ENCODE measurements around the gene GEMIN7.

DNA sequence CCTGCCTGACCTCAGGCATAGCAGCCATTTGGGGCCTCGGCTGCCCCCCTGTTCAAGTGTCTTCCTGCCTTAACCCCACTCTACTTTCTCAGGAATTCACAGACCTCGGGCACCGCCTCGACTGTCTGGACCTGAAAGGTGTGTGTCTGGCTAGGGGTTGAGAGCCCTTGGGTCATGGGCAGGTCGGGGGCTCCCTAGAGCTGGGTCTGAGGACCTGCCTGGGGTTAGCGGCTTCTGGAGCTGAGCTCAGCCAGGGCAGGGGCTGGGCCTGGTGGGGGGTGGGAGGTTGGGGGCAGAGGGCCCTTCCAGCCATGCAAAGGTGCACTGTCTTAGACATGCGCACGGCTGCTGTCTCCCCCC is 61.1 kb downstream of the GEMIN7 start:
- no peak for TF ChIP-seq EGR1 (IDR thresholded peaks at IDR 0.05)
- no peak for TF ChIP-seq NFIC (IDR thresholded peaks at IDR 0.05)
- no peak for TF ChIP-seq TAF1 (IDR thresholded peaks at IDR 0.05; ENCODE audit: low read depth)
- TF ChIP-seq, protein P1, sequence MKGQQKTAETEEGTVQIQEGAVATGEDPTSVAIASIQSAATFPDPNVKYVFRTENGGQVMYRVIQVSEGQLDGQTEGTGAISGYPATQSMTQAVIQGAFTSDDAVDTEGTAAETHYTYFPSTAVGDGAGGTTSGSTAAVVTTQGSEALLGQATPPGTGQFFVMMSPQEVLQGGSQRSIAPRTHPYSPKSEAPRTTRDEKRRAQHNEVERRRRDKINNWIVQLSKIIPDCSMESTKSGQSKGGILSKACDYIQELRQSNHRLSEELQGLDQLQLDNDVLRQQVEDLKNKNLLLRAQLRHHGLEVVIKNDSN (IDR thresholded peaks at IDR 0.05), result no peak
- TF ChIP-seq, protein P2, sequence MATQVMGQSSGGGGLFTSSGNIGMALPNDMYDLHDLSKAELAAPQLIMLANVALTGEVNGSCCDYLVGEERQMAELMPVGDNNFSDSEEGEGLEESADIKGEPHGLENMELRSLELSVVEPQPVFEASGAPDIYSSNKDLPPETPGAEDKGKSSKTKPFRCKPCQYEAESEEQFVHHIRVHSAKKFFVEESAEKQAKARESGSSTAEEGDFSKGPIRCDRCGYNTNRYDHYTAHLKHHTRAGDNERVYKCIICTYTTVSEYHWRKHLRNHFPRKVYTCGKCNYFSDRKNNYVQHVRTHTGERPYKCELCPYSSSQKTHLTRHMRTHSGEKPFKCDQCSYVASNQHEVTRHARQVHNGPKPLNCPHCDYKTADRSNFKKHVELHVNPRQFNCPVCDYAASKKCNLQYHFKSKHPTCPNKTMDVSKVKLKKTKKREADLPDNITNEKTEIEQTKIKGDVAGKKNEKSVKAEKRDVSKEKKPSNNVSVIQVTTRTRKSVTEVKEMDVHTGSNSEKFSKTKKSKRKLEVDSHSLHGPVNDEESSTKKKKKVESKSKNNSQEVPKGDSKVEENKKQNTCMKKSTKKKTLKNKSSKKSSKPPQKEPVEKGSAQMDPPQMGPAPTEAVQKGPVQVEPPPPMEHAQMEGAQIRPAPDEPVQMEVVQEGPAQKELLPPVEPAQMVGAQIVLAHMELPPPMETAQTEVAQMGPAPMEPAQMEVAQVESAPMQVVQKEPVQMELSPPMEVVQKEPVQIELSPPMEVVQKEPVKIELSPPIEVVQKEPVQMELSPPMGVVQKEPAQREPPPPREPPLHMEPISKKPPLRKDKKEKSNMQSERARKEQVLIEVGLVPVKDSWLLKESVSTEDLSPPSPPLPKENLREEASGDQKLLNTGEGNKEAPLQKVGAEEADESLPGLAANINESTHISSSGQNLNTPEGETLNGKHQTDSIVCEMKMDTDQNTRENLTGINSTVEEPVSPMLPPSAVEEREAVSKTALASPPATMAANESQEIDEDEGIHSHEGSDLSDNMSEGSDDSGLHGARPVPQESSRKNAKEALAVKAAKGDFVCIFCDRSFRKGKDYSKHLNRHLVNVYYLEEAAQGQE (IDR thresholded peaks at IDR 0.05; ENCODE audit: low read depth), result no peak
- no peak for TF ChIP-seq CEBPB (IDR thresholded peaks at IDR 0.05)
- TF ChIP-seq, protein P3, sequence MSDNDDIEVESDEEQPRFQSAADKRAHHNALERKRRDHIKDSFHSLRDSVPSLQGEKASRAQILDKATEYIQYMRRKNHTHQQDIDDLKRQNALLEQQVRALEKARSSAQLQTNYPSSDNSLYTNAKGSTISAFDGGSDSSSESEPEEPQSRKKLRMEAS (IDR thresholded peaks at IDR 0.05), result no peak
- no peak for TF ChIP-seq RAD21 (IDR thresholded peaks at IDR 0.05; ENCODE audit: low read depth)
- TF ChIP-seq FOXM1 (IDR thresholded peaks at IDR 0.05; ENCODE audit: borderline replicate concordance, low read depth), result no peak
- TF ChIP-seq ZBTB7A (IDR thresholded peaks at IDR 0.05; ENCODE audit: low read depth), result no peak
- TF ChIP-seq EP300 (IDR thresholded peaks at IDR 0.05; ENCODE audit: borderline replicate concordance), result no peak
- TF ChIP-seq CREB1 (IDR thresholded peaks at IDR 0.05; ENCODE audit: low read depth), result no peak
- no peak for TF ChIP-seq YY1 (IDR thresholded peaks at IDR 0.05; ENCODE audit: low read depth)
- TF ChIP-seq TCF12 (IDR thresholded peaks at IDR 0.05; ENCODE audit: low read depth), result no peak
